Measurements from ENCODE around the gene PEA15.

DNA sequence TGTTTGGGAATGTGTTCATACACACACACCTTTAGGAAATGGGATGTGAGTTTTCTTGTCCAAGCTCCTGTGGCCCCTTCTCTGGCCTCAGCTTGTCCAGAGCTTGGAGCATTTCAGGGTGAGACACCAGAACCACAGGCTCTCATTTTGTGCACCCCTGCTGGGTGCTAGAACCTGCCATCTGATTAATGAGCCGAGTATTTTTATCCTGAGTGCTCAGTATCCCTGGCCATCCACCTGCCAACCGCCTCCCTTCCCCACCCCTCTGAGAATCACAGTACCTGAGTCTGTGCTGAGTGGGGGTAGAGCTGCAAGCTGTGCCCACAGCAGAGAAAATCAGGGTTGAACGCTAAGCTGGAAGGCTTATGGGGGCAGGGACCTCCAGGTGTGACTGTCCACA, 13.4 kb upstream of the PEA15 start:
- TF ChIP-seq EZH2 (IDR thresholded peaks at IDR 0.05; ENCODE audit: borderline replicate concordance, low read length), result no peak
- TF ChIP-seq, protein P1, sequence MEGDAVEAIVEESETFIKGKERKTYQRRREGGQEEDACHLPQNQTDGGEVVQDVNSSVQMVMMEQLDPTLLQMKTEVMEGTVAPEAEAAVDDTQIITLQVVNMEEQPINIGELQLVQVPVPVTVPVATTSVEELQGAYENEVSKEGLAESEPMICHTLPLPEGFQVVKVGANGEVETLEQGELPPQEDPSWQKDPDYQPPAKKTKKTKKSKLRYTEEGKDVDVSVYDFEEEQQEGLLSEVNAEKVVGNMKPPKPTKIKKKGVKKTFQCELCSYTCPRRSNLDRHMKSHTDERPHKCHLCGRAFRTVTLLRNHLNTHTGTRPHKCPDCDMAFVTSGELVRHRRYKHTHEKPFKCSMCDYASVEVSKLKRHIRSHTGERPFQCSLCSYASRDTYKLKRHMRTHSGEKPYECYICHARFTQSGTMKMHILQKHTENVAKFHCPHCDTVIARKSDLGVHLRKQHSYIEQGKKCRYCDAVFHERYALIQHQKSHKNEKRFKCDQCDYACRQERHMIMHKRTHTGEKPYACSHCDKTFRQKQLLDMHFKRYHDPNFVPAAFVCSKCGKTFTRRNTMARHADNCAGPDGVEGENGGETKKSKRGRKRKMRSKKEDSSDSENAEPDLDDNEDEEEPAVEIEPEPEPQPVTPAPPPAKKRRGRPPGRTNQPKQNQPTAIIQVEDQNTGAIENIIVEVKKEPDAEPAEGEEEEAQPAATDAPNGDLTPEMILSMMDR (IDR thresholded peaks at IDR 0.05; ENCODE audit: low read length), result no peak

Data from OCI-LY1 (cell line).